Small intestine (tissue), 7 donors: Measurements from ENCODE around the gene ACKR2. TPM values are rescaled to one million over a fixed set of nuclear protein-coding genes. Genes with fewer than 3 reads are reported as not detected.

Experiments used
- DNase-seq, 2 donors: peaks; one replicate each; pipeline versions ENCODE4 v3.0.0 to v3.0.0-alpha.2; 2013
- FAIRE-seq: peaks from 2 replicates; lab custom pipeline; 2012; peaks lifted over from hg19 to GRCh38; lab: Jason Lieb, UNC
- H3K27ac ChIP-seq, 3 donors: one replicate each; pipeline ENCODE4 v1.5.1; 2013; ENCODE audit warnings: low read length in 2 of 3, mild to moderate bottlenecking in 2 of 3, control low read depth in 1 of 3, inconsistent platforms in 1 of 3, low read depth in 1 of 3, moderate library complexity in 1 of 3
- H3K27me3 ChIP-seq, 3 donors: one replicate each; pipeline ENCODE4 v1.6.1; 2013; ENCODE audit warnings: low read length in 3 of 3, inconsistent platforms in 1 of 3; ENCODE audit not compliant: control insufficient read depth in 3 of 3, insufficient read depth in 3 of 3
- H3K36me3 ChIP-seq, 3 donors: one replicate each; pipeline ENCODE4 v1.6.1; 2013; ENCODE audit warnings: low read length in 3 of 3, inconsistent platforms in 1 of 3, low read depth in 1 of 3, mild to moderate bottlenecking in 1 of 3, moderate library complexity in 1 of 3; ENCODE audit not compliant: control insufficient read depth in 3 of 3, insufficient read depth in 2 of 3
- H3K4me1 ChIP-seq, 3 donors: one replicate each; pipeline ENCODE4 v1.6.1; 2013; ENCODE audit warnings: low read length in 2 of 3, inconsistent platforms in 1 of 3, low read depth in 1 of 3, mild to moderate bottlenecking in 1 of 3, moderate library complexity in 1 of 3; ENCODE audit not compliant: control insufficient read depth in 3 of 3, insufficient read depth in 2 of 3
- H3K4me3 ChIP-seq, 3 donors: one replicate each; pipeline ENCODE4 v1.5.1; 2013; ENCODE audit warnings: low read length in 3 of 3, control low read depth in 1 of 3, inconsistent platforms in 1 of 3, low read depth in 1 of 3, mild to moderate bottlenecking in 1 of 3, moderate library complexity in 1 of 3
- H3K9me3 ChIP-seq, 2 donors: one replicate each; pipeline ENCODE4 v1.6.1; 2013; ENCODE audit warnings: low read depth in 1 of 2, low read length in 1 of 2; ENCODE audit not compliant: control insufficient read depth in 2 of 2, insufficient read depth in 1 of 2
- WGBS, 3 donors: extraction: QIAGEN DNeasy Blood & Tissue Kit; methylation state at CpG; one replicate each; pipeline ENCODE4 v1.1.7; 2013; 5-methylcytosine and 5-hydroxymethylcytosine counted together
- polyA plus RNA-seq, 4 donors: library from polyadenylated mRNA; stranded (reverse) in 3 of 4; unstranded in 1 of 4; fragments of 200-250 nt in 3 of 4; fragments of 120-200 nt in 1 of 4; gene quantifications; one replicate each; pipeline versions ENCODE4 v1.2.1 to v1.2.3, GENCODE V29; 2013
- donor health status: healthy with polysubstance abuse.
- donor health status: control.
- donor health status: control.
- donor health status: Bipolar disorder and iron deficiency.
- donor health status: healthy.

ACKR2 gene
- polyA plus RNA-seq, 4 donors, result 0.22 to 2.5 (median 1.3) TPM

DNA sequence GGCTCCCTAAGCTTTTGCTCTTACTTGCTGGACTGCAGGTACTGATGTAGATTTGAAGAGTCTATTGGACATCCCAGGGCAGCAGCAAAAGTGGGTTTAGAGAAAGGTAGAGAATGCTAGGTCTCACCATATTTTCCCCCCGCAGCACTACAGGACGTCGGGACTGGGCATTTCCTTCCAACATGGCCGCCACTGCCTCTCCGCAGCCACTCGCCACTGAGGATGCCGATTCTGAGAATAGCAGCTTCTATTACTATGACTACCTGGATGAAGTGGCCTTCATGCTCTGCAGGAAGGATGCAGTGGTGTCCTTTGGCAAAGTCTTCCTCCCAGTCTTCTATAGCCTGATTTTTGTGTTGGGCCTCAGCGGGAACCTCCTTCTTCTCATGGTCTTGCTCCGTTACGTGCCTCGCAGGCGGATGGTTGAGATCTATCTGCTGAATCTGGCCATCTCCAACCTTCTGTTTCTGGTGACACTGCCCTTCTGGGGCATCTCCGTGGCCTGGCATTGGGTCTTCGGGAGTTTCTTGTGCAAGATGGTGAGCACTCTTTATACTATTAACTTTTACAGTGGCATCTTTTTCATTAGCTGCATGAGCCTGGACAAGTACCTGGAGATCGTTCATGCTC, 55.2 kb downstream of the ACKR2 start:
- DNase-seq, result no peak
- no peaks in the 10 kb centered on the region for H3K36me3 ChIP-seq
- H3K4me3 ChIP-seq, result no peak overlapping the region
- no peaks in the 10 kb centered on the region for H3K27me3 ChIP-seq
- FAIRE-seq, result no peak
- no peaks in the 10 kb centered on the region for H3K4me1 ChIP-seq
- H3K9me3 ChIP-seq, result no peaks in the 10 kb centered on the region
- H3K27ac ChIP-seq, result no peak overlapping the region
- 94 to 96% (median 94%) methylated on average over 15 of the region's 15 CpGs for WGBS, 3 donors

DNA sequence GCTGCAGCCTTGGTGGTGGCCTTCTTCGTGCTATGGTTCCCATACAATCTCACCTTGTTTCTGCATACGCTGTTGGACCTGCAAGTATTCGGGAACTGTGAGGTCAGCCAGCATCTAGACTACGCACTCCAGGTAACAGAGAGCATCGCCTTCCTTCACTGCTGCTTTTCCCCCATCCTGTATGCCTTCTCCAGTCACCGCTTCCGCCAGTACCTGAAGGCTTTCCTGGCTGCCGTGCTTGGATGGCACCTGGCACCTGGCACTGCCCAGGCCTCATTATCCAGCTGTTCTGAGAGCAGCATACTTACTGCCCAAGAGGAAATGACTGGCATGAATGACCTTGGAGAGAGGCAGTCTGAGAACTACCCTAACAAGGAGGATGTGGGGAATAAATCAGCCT, 56.0 kb downstream of the ACKR2 start:
- Histone ChIP-seq H3K27me3 (no peaks in the 10 kb centered on the region), H3K36me3 (no peaks in the 10 kb centered on the region), H3K27ac (no peak overlapping the region), H3K4me3 (no peak overlapping the region), H3K9me3 (no peaks in the 10 kb centered on the region), H3K4me1 (no peaks in the 10 kb centered on the region)
- DNase-seq, result no peak
- WGBS, 3 donors, result 88 to 94% (median 92%) methylated on average over 8 of the region's 8 CpGs
- no peak for FAIRE-seq

DNA sequence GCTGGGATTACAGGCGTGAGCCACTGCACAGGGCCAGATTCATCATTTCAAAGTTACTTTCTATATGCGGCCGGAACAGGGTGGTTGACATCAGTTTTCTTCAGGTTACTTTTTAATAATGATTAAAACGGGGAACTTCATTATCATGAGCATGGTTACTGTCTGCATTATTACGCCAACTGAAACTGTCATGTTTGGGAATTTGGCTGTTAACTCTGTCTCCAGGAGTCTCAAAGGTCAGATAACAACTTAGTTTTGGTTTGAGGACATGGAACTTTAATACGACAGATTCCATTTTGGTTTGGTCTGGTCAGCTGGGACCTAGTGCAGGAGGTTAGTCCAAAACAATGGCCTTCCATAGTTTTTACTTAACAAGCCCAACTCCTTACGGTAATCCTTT, 57.9 kb downstream of the ACKR2 start:
- no peaks in the 10 kb centered on the region for H3K4me1 ChIP-seq
- 78 to 83% (median 78%) methylated on average over 7 of the region's 7 CpGs for WGBS, 3 donors
- H3K27ac ChIP-seq, result no peak overlapping the region
- no peaks in the 10 kb centered on the region for H3K9me3 ChIP-seq
- no peaks in the 10 kb centered on the region for H3K36me3 ChIP-seq
- no peaks in the 10 kb centered on the region for H3K27me3 ChIP-seq
- H3K4me3 ChIP-seq, result no peak overlapping the region
- FAIRE-seq, result no peak
- DNase-seq, result no peak

DNA sequence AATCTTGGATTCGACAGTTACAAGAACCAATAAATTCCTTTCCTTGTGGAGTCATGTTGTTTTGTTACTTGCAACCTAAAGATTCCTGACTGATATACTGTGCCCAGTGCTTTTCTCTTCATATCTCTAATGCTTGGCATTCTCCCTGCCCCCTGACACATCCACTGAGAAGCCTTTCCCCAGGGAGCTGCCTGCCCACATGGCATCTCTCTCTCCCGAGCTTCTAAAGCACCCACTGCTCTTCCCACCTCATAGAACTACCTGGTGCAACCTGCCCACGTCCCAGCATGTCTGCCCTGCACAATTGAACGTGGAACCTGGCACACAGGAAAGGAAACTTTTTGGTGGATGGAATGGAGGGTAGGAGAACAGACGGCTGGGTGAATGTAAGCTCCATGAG, 59.6 kb downstream of the ACKR2 start:
- FAIRE-seq, result no peak
- no peaks in the 10 kb centered on the region for H3K36me3 ChIP-seq
- no peak overlapping the region for H3K27ac ChIP-seq
- DNase-seq, result no peak
- no peaks in the 10 kb centered on the region for H3K27me3 ChIP-seq
- whole genome bisulfite sequencing, 3 donors, result 71 to 83% (median 74%) methylated on average over 5 of the region's 5 CpGs
- H3K9me3 ChIP-seq, result no peaks in the 10 kb centered on the region
- H3K4me1 ChIP-seq, result no peaks in the 10 kb centered on the region
- H3K4me3 ChIP-seq, result no peak overlapping the region

DNA sequence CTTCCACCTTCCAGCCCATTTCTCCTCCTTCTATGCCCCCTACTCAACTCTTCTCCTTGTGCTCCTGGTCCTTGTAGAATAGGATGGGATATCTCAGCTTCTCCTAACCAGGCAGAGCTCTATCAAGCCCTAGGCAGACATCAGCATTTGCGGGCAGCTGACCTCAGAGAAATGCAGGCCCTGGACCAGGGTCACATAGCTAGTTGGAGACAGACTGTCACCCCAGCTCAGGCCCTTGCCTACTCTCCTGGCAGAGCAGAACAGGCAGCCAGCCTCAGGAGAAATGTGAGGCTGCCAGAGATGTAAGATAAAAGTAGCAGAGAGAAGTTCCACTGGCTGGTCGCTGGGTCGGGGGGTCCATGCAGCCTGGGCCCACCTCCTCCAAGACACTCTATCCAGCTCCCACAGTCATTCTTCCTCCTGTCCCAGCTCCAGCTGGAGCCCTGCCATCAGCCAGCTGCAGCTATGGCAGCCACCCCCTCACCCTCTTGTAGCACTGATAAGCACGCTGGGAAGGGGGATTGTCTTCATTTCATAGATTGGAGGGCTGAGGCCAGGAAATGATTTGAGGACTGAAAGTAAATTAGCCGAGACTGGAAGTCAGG, 62.4 kb downstream of the ACKR2 start:
- Histone ChIP-seq H3K36me3 (no peaks in the 10 kb centered on the region), H3K9me3 (peaks cover 0 to 4% of the 10 kb centered on the region in 2 donors), H3K27ac (no peak overlapping the region), H3K27me3 (no peaks in the 10 kb centered on the region), H3K4me3 (no peak overlapping the region), H3K4me1 (peaks cover 0 to 2% (median 0%) of the 10 kb centered on the region in 3 donors)
- FAIRE-seq, result no peak
- 37 to 46% (median 40%) methylated on average over 5 of the region's 5 CpGs for WGBS, 3 donors
- no peak for DNase-seq

DNA sequence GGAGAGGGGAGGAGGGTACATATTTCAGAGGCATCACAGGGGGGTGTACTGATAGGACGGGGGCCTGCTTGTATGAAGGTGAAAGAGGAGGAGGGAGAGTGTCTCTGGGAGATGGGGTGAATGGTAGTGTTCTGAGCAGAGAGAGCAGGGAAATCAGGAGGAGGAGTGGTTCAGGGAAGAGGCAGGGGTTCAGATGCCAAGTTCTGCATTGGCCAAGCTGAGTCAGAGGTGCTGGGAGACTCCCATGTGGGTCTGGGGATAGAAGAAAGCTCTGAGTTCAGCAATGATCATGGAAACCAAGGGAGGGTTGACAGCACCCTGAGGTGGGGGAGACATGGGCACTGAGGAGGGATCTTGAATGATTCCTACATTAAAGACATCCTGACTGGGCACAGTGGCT, 63.5 kb downstream of the ACKR2 start:
- Histone ChIP-seq H3K4me1 (peaks cover 0 to 9% (median 0%) of the 10 kb centered on the region in 3 donors), H3K9me3 (peaks cover 0 to 4% of the 10 kb centered on the region in 2 donors), H3K27ac (no peak overlapping the region), H3K4me3 (no peak overlapping the region), H3K36me3 (no peaks in the 10 kb centered on the region), H3K27me3 (no peaks in the 10 kb centered on the region)
- WGBS, 3 donors, result 68 to 89% (median 84%) methylated on average over 1 of the region's 1 CpG
- FAIRE-seq, result no peak
- DNase-seq, result no peak

DNA sequence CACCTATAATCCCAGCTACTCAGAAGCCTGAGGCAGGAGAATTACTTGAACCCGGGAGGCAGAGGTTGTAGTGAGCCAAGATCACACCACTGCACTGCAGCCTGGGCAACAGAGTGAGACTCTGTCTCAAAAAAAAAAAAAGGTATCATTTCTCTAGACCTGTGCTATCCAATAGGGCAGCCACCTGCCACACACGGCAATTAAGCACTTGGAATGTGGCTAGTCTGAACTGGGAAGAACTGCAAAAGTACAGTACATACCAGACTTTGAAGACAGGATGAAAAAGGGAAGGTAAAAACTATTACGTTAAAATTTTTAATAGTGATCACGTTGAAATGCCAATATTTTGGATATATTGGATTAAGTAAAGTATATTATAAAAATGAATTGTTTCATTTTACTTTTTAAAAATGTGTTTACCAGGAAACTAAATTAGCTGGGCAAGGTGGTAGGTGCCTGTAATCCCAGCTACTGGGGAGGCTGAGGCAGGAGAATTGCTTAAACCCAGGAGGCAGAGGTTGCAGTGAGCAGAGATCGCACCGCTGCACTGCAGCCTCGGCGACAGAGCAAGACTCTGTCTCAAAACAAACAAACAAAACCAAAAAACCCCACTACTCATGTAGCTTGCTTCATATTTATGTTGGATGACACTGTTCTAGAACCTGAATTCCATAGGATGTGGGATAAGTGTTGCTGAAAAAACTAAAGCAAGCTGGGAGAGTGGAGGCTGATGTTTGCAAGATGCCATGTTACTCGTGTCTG, 64.2 kb downstream of the ACKR2 start:
- Histone ChIP-seq H3K27me3 (no peaks in the 10 kb centered on the region), H3K9me3 (peaks cover 0 to 4% of the 10 kb centered on the region in 2 donors), H3K36me3 (no peaks in the 10 kb centered on the region), H3K27ac (no peak overlapping the region), H3K4me1 (peaks cover 0 to 9% (median 0%) of the 10 kb centered on the region in 3 donors), H3K4me3 (no peak overlapping the region)
- DNase-seq (no peak), FAIRE-seq (no peak)
- WGBS, 3 donors, result 63 to 77% (median 76%) methylated on average over 9 of the region's 9 CpGs

DNA sequence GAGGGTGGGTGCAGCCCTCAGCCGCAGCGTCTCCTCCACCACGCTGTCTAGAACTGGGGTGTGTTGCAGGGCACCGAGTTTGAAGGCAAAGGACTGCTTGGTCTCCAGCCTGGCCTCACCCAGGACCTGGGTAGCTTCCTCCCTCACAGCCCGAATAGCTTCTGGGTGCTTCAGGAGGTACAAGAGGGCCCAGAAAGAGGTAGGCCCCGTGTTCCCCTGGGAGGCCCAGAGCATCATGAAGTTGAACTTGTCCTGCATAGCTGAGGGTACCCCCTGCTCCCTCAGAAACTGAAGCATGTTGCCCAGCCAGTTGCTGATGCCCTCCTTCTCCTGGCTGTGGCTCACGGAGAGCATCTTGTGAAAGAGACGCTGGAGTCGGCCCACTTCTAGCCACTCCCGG, 65.5 kb downstream of the ACKR2 start:
- Histone ChIP-seq H3K27me3 (no peaks in the 10 kb centered on the region), H3K4me1 (peaks cover 0 to 9% (median 0%) of the 10 kb centered on the region in 3 donors), H3K27ac (no peak overlapping the region), H3K9me3 (peaks cover 0 to 4% of the 10 kb centered on the region in 2 donors), H3K4me3 (no peak overlapping the region), H3K36me3 (no peaks in the 10 kb centered on the region)
- FAIRE-seq (no peak), DNase-seq (no peak)
- WGBS, 3 donors, result 88 to 91% (median 91%) methylated on average over 10 of the region's 10 CpGs
